HepG2 (cell line): ENCODE data around the gene VPS18. TPM values are rescaled to one million over a fixed set of nuclear protein-coding genes. Genes with fewer than 3 reads are reported as not detected.
A peak's percentile ranks its signal among the peaks of the same experiment; 100 is the strongest.

Source experiments
- ARNTL ChIP-seq: sonication (generic); formaldehyde crosslinking; IDR thresholded peaks from 2 replicates; pipeline ENCODE4 v1.4.0; 2020; ENCODE audit warnings: mild to moderate bottlenecking, missing genetic modification reagents
- BHLHE40 ChIP-seq: IDR thresholded peaks from 2 replicates; pipeline ENCODE4 v1.6.1; 2011; ENCODE audit warnings: low read length, improper control_type of control experiment
- ELF3 ChIP-seq: IDR thresholded peaks from 2 replicates; pipeline ENCODE4 v1.6.1; 2016; ENCODE audit warnings: missing genetic modification reagents, missing compliant biosample characterization
- ESRRA ChIP-seq: sonication (generic); formaldehyde crosslinking; IDR thresholded peaks from 2 replicates; pipeline ENCODE4 v1.5.1; 2020; ENCODE audit warnings: mild to moderate bottlenecking, low read depth, missing genetic modification reagents
- ETV5 ChIP-seq: IDR thresholded peaks from 2 replicates; pipeline ENCODE4 v1.6.1; 2018; ENCODE audit warnings: missing biosample characterization, missing genetic modification reagents, inconsistent platforms, borderline replicate concordance
- HOXA5 ChIP-seq: sonication (generic); formaldehyde crosslinking; IDR thresholded peaks from 2 replicates; pipeline ENCODE4 v1.4.0; 2020; ENCODE audit warnings: missing genetic modification reagents
- JDP2 ChIP-seq: sonication (generic); formaldehyde crosslinking; IDR thresholded peaks from 2 replicates; pipeline ENCODE4 v1.8.1; 2022; ENCODE audit warnings: missing genetic modification reagents, borderline replicate concordance
- MXI1 ChIP-seq: IDR thresholded peaks from 3 replicates; pipeline ENCODE4 v1.6.1; 2012; ENCODE audit warnings: low read depth, low read length, inconsistent platforms, borderline replicate concordance
- NFRKB ChIP-seq: fragments of 450-650 bp; IDR thresholded peaks from 2 replicates; pipeline ENCODE4 v1.6.1; 2017
- NR2C2 ChIP-seq: sonication (generic); formaldehyde crosslinking; IDR thresholded peaks from 2 replicates; pipeline ENCODE4 v1.4.0; 2020; ENCODE audit warnings: missing genetic modification reagents, mild to moderate bottlenecking, moderate library complexity, borderline replicate concordance
- REPIN1 ChIP-seq: sonication (generic); formaldehyde crosslinking; IDR thresholded peaks from 2 replicates; pipeline ENCODE4 v1.8.0; 2022; ENCODE audit warnings: missing genetic modification reagents, low read depth, mild to moderate bottlenecking, borderline replicate concordance
- SATB2 ChIP-seq: sonication (generic); formaldehyde crosslinking; IDR thresholded peaks from 2 replicates; pipeline ENCODE4 v1.5.0; 2020; ENCODE audit warnings: missing genetic modification reagents
- SIN3A ChIP-seq: IDR thresholded peaks from 2 replicates; pipeline ENCODE4 v1.6.1; 2011; ENCODE audit warnings: low read depth, mild to moderate bottlenecking, control low read depth, low read length, borderline replicate concordance
- TOPORS ChIP-seq: sonication (generic); formaldehyde crosslinking; IDR thresholded peaks from 2 replicates; pipeline ENCODE4 v1.8.0; 2023; ENCODE audit warnings: mild to moderate bottlenecking, missing genetic modification reagents
- ZNF431 ChIP-seq: sonication (generic); formaldehyde crosslinking; IDR thresholded peaks from 2 replicates; pipeline ENCODE4 v1.9.0; 2022; ENCODE audit warnings: missing genetic modification reagents, low read depth, mild to moderate bottlenecking, borderline replicate concordance
- ZNF776 ChIP-seq: sonication (generic); formaldehyde crosslinking; IDR thresholded peaks from 2 replicates; pipeline ENCODE4 v1.4.0; 2020; ENCODE audit warnings: mild to moderate bottlenecking, missing genetic modification reagents
- ZNF879 ChIP-seq: sonication (generic); formaldehyde crosslinking; IDR thresholded peaks from 2 replicates; pipeline ENCODE4 v1.8.1; 2023; ENCODE audit warnings: missing genetic modification reagents
- polyA plus RNA-seq, 8 experiments: library from polyadenylated mRNA; depleted of rRNA in 3 of 8; stranded (reverse) in 7 of 8; unstranded in 1 of 8; fragments of >200 nt; fragmentation: Illumina TruSeq in 4 of 8; extraction: Trizol in 4 of 8; gene quantifications; 2 replicates each; pipeline versions ENCODE4 v1.2.1 to v1.2.3, GENCODE V29; 2011 to 2016; ENCODE audit warnings: low read depth in 4 of 8, missing spikeins in 1 of 8, mixed read lengths in 1 of 8; ENCODE audit not compliant: insufficient read depth in 1 of 8
- total RNA-seq, 5 experiments: library from RNA; depleted of rRNA; stranded (reverse); fragments of >200 nt; fragmentation: Illumina TruSeq; extraction: Trizol; gene quantifications; 2 replicates each; pipeline ENCODE4 v1.2.3, GENCODE V29; 2016; ENCODE audit warnings: low read depth in 1 of 5
- TF ChIP-seq, protein P1 (sequence below): sonication (generic); formaldehyde crosslinking; IDR thresholded peaks from 2 replicates; pipeline ENCODE4 v1.5.0; 2020; ENCODE audit warnings: mild to moderate bottlenecking, missing genetic modification reagents
- TF ChIP-seq, protein P2 (sequence below): sonication (generic); formaldehyde crosslinking; IDR thresholded peaks from 2 replicates; pipeline ENCODE4 v1.4.0; 2020; ENCODE audit warnings: missing genetic modification reagents
- TF ChIP-seq, protein P3 (sequence below): sonication (generic); formaldehyde crosslinking; IDR thresholded peaks from 2 replicates; pipeline ENCODE4 v1.5.1; 2020; ENCODE audit warnings: mild to moderate bottlenecking, missing genetic modification reagents, moderate library complexity
- TF ChIP-seq, protein P4 (sequence below): sonication (generic); formaldehyde crosslinking; IDR thresholded peaks from 2 replicates; pipeline ENCODE4 v1.4.0; 2020; ENCODE audit warnings: mild to moderate bottlenecking, missing genetic modification reagents

VPS18 gene
- total and polyA plus RNA-seq, 2 of the 13 experiments (the other 11 are each of a cell fraction or from before 2014, with no cell fraction given) = 5.8 to 17.0 TPM

DNA sequence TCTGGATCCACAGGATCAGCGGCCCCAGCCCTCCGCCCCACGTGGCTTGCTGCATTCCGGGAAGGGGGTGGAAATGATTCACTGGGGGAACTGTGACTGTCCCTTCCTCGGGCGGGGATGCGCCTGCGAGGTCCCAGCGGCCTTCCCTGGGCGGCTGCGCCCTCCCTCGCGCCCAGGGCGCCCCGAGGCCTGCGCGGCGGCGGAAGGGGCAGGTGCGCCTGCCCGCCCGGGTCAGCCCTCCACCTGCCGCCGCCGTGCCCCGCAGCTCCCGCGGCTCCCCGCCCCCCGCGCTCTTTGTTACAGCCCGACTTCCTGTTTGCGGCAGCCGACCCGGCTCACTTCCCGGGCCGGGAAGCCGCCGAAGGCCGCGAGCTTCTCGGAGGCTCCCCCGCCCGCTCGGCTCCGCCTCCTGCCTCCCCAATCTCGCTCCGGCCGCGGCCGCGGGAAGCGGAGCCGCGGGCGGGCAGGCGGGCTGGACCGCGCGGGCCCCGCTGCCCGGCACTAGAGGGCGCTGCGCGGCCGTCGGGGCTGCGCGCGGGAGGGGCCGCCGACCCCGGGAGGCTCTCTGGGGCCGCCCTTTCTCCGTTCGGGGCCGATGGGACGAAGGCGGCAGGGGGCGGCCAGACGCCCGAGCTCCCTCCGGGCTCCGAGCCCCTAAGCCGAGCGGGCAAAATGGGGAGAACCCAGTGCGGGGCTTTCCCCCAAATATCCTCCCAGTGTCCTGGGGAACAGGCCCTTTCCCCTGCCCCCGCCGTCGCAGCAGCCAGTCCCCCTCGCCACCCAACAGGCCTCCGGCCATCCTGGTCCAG, 47.5 kb downstream of the VPS18 start (continued):
- TF ChIP-seq, protein P1, sequence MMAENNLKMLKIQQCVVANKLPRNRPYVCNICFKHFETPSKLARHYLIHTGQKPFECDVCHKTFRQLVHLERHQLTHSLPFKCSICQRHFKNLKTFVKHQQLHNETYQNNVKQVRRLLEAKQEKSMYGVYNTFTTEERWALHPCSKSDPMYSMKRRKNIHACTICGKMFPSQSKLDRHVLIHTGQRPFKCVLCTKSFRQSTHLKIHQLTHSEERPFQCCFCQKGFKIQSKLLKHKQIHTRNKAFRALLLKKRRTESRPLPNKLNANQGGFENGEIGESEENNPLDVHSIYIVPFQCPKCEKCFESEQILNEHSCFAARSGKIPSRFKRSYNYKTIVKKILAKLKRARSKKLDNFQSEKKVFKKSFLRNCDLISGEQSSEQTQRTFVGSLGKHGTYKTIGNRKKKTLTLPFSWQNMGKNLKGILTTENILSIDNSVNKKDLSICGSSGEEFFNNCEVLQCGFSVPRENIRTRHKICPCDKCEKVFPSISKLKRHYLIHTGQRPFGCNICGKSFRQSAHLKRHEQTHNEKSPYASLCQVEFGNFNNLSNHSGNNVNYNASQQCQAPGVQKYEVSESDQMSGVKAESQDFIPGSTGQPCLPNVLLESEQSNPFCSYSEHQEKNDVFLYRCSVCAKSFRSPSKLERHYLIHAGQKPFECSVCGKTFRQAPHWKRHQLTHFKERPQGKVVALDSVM = no peak
- TF ChIP-seq ZNF879 (CRISPR knock-in tag) (no peak), SIN3A (no peak), SATB2 (CRISPR knock-in tag) (no peak), ZNF776 (peak; percentile 67; the same call in 1 of the 2 replicates), ELF3 (CRISPR knock-in tag) (peak; percentile 73), JDP2 (CRISPR knock-in tag) (no peak), HOXA5 (CRISPR knock-in tag) (0 out of 2 replicates have a peak, but pooled peaks have one; percentile 12), BHLHE40 (no peak), ARNTL (CRISPR knock-in tag) (no peak), ESRRA (CRISPR knock-in tag) (peak; percentile 56; the same call in 1 of the 2 replicates), ZNF431 (CRISPR knock-in tag) (no peak; the same call in 1 of the 2 replicates), TOPORS (peak; percentile 68; the same call in 1 of the 2 replicates), REPIN1 (CRISPR knock-in tag) (0 out of 2 replicates have a peak, but pooled peaks have one; percentile 37), NR2C2 (CRISPR knock-in tag) (peak; percentile 34; the same call in 1 of the 2 replicates), MXI1 (0 out of 3 replicates have a peak, but pooled peaks have one; percentile 45), ETV5 (peak; percentile 38; the same call in 1 of the 2 replicates), NFRKB (no peak)
- TF ChIP-seq, protein P2, sequence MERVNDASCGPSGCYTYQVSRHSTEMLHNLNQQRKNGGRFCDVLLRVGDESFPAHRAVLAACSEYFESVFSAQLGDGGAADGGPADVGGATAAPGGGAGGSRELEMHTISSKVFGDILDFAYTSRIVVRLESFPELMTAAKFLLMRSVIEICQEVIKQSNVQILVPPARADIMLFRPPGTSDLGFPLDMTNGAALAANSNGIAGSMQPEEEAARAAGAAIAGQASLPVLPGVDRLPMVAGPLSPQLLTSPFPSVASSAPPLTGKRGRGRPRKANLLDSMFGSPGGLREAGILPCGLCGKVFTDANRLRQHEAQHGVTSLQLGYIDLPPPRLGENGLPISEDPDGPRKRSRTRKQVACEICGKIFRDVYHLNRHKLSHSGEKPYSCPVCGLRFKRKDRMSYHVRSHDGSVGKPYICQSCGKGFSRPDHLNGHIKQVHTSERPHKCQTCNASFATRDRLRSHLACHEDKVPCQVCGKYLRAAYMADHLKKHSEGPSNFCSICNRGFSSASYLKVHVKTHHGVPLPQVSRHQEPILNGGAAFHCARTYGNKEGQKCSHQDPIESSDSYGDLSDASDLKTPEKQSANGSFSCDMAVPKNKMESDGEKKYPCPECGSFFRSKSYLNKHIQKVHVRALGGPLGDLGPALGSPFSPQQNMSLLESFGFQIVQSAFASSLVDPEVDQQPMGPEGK = peak; percentile 12; the same call in 1 of the 2 replicates
- TF ChIP-seq, protein P3, sequence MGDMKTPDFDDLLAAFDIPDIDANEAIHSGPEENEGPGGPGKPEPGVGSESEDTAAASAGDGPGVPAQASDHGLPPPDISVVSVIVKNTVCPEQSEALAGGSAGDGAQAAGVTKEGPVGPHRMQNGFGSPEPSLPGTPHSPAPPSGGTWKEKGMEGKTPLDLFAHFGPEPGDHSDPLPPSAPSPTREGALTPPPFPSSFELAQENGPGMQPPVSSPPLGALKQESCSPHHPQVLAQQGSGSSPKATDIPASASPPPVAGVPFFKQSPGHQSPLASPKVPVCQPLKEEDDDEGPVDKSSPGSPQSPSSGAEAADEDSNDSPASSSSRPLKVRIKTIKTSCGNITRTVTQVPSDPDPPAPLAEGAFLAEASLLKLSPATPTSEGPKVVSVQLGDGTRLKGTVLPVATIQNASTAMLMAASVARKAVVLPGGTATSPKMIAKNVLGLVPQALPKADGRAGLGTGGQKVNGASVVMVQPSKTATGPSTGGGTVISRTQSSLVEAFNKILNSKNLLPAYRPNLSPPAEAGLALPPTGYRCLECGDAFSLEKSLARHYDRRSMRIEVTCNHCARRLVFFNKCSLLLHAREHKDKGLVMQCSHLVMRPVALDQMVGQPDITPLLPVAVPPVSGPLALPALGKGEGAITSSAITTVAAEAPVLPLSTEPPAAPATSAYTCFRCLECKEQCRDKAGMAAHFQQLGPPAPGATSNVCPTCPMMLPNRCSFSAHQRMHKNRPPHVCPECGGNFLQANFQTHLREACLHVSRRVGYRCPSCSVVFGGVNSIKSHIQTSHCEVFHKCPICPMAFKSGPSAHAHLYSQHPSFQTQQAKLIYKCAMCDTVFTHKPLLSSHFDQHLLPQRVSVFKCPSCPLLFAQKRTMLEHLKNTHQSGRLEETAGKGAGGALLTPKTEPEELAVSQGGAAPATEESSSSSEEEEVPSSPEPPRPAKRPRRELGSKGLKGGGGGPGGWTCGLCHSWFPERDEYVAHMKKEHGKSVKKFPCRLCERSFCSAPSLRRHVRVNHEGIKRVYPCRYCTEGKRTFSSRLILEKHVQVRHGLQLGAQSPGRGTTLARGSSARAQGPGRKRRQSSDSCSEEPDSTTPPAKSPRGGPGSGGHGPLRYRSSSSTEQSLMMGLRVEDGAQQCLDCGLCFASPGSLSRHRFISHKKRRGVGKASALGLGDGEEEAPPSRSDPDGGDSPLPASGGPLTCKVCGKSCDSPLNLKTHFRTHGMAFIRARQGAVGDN (CRISPR knock-in tag) = peak; percentile 80
- TF ChIP-seq, protein P4, sequence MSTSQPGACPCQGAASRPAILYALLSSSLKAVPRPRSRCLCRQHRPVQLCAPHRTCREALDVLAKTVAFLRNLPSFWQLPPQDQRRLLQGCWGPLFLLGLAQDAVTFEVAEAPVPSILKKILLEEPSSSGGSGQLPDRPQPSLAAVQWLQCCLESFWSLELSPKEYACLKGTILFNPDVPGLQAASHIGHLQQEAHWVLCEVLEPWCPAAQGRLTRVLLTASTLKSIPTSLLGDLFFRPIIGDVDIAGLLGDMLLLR = peak; percentile 32; the same call in 1 of the 2 replicates
